Measurements from ENCODE around the gene SEC61A1.

Gene SEC61A1

DNA sequence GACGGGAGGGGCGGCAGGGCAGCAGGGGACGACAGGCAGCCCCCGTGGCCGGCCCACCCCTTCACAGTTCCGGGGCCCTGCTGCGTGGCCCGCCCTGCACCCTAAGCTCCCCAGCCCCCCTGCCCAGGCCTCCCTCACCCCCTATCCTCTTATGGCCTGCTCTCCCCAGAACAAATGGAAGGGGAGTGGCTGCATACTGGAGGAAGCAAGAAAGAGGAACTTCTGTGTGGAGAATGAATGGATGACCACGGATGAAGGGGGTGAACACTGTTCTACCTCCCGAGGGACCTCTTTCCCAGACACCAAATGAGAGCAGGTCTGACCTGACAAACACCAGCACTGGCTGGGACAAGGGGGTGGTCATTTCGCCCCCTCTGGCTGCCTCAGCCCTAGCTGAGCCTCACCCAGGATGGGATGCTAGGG is 25.0 kb downstream of the SEC61A1 start:
- DNase-seq (ENCODE audit: low read depth in 3 of 3, low spot score in 1 of 3): no peak

DNA sequence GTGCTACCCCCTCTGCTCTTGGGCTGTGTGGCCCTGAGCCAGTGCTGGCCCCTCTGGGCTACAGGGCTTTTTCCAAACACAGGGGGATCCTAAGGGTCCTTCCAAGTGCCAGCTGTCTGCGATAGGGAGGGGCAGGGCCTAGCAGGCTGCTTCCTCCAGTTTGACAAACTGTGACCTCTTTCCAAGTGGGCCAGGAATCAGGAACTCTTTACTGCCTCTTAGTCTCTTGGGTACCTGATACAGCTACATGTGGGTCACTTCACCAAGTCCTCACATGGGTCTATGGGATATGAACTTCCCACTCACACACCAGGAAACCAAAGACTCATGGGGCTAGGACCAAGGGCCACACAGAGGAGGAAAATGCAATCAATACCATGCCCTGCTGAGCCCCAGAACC is 25.4 kb downstream of the SEC61A1 start:
- DNase-seq (ENCODE audit: low read depth in 3 of 3, low spot score in 1 of 3): no peak

DNA sequence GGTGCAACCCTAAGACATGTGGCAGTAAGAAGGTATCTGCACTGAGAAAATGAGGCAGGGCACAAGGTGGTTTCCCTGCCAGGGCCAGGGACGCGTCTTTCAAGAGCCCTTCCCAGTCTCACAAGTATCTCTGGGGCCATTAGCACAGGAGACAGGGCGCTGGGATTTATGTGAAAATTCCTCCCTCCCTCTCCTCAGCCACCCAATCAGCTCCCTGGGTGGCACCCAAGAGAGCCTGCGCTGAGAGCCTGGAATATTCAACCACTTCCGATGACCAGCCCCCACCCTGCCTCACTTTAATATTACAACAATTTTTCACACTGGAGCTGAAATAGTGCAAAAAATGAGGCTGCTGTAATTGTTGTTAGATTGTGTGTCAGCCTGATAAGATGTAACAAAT is 26.1 kb downstream of the SEC61A1 start:
- DNase-seq (ENCODE audit: low read depth in 3 of 3, low spot score in 1 of 3): no peak

DNA sequence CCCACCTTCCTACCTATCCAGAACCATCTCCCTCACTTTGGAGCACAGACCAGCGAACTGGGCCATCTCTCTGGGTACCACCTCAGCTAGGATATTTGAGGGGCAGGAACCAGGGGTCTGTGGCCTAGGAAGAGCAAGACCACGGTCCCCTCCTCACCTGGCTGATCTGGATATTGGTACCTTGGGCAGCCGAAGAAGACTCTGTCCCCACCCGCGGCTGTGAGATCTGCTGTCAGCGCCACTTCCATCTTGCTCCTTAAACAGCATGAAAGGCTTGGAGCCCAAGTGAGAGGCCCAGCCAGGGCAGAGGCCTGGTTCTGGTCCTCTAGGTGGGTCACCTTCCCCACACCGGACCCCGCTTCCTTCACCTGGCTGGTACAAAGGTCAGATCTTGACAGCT is 26.6 kb downstream of the SEC61A1 start:
- DNase-seq (ENCODE audit: low read depth in 3 of 3, low spot score in 1 of 3): no peak

DNA sequence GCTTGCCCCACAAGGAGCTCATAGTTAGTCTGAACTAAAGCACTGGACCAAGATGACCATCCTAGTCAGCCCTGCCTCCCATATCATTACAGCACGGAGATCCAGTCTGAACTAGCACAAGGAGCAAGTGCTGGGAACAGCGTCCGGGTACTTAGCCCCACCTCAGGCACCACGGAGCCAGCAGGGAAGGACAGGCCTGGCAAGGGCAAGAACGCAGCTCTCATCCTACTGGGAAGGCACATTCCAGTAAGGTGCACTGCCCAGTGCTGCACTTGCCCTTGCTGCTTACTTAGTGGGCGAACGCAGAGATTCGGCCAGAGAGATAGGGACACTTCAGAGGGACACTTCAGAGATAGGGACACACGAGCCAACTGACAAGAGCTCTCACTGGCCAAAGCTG is 27.6 kb downstream of the SEC61A1 start:
- no peak for DNase-seq (ENCODE audit: low read depth in 3 of 3, low spot score in 1 of 3)

DNA sequence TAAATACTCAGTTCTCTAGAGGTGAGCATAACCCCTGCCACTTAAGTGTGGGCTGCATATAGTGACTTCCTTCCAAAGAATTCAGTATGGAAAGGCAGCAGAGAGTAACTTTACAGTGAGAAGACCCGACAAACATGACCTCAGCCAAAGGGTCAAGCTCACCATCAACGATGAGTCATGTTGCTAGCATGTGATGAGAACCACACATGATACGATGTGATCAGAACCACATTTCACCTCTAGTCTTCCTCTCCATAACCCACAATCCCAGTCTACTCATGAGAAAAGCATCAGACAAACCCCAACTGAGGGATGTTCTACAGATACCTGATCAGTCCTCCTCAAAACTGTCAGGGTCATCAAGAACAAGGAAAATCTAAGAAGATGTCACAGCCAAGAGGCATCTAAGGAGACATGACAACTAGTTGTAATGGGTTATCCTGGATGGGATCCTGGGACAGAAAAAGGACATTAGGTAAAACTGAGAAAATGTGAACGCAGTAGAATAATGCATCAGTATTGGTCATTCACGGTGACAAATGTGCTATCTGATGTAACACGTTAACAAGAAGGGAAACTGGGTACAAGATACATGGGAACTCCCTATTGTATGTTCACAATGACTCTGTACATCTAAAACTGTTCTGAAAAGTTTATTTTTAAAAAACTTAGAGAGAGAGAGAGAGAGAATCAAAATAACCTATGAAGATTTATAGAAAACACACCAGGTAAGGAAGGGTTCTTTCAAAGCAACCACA is 28.3 kb downstream of the SEC61A1 start:
- no peak for DNase-seq (ENCODE audit: low read depth in 3 of 3, low spot score in 1 of 3)

DNA sequence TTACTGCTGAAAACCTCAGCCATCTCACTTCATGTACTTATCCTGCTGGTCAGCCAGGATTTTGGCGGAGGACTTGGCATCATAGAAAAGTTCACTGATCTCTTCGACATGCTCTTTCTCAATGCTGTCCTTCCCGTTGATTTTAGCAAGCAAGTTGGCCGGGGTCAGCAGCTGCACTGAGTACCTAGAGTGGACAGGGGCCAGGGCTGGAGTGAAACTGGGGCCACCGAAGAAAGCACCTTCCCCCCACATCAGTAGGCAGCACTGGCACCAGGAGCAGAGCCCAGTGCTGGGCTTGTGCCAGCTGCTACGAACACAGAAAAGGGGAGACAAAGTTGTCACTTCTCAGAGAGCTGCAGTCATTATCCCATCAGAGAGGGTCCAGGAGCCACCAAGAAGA is 29.0 kb downstream of the SEC61A1 start:
- DNase-seq (ENCODE audit: low read depth in 3 of 3, low spot score in 1 of 3): no peak

DNA sequence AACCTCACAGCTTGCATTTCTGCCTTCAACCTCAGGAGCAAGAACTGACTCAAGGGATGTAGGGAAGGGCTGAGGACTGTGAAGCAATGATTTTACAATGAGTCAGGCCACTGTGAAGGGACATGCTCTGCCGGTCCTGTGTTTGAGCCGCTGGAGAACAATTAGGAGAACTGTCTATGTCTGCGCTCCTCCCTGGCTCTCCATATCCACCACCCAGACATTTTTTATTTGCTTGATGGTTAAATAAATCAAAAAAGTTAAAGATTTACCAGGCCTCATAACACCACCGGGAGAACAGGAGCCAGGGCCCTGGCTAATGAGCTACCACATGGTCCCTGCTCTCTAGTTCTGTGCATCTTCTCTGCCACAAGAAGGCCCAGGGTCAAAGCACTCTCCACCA is 29.6 kb downstream of the SEC61A1 start:
- DNase-seq (ENCODE audit: low read depth in 3 of 3, low spot score in 1 of 3): no peak

DNA sequence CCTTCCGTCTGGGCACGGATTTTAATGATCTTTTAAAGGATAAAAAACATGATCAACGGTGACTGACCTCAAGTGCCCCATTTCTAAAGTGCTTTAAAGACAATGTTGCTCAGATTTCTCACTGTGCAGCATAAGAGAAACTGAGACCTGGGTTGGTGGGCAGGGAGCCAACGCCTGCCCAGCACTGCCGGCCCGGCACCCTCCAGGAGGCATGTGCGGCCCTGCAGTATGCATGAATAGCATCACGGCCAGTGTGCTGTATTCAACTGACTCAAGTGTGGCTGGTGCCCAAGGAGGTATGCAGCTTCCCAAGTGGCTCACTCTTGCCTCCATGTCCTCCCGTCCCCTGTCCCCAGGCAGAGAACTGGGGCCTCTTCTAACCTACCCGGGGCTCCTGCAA is 30.3 kb downstream of the SEC61A1 start:
- no peak for DNase-seq (ENCODE audit: low read depth in 3 of 3, low spot score in 1 of 3)

DNA sequence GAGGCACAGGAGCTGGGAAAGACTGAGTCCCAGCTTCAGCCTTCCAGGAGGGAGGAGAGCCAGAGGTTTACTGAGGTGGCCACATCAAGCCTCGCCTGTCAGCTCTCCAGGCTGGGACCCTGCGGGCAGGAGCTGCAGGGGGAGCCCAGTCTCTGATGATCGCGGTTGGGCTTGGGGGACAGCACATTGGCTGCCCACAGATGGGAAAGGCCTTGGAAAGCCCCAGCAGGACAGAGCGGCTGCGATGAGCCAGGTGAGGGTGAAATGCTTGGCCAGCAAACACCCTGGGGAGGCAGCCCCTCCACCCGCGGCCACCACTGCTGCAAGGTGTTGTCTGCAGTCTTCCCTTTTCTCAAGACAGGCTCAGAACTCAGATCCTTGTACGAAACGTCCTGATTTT is 31.2 kb downstream of the SEC61A1 start:
- no peak for DNase-seq (ENCODE audit: low read depth in 3 of 3, low spot score in 1 of 3)

DNA sequence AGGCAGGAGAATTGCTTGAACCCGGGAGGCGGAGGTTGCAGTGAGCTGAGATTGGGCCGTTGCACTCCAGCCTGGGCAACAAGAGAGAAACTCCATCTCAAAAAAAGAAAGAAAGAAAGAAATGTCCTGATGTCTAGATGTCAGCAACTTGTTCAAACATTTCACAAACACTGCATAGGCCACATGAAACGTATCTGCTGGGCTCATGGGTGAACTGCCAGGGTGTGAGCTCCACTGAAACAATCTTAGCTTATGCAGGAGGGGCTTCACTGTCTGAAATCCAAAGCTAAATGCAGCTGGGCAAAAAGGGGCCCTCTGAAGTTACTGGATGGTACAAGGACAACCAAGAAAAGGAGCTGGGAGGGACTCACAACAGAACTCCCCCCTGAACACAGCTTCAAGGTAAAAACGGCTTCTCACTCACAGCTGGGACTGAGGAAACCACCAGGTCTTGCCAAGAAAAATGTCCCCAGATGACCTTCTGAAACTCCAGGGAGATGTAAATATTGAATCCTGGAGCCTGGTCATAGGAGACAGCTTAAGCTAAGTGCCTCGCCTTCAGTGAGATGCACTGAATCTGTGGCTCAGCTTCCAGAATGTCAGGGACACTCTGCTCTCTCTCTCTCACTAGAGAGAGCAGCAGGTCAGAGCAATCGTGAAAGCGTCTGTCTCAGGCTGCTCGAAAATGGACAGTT is 31.9 kb downstream of the SEC61A1 start:
- no peak for DNase-seq (ENCODE audit: low read depth in 3 of 3, low spot score in 1 of 3)

DNA sequence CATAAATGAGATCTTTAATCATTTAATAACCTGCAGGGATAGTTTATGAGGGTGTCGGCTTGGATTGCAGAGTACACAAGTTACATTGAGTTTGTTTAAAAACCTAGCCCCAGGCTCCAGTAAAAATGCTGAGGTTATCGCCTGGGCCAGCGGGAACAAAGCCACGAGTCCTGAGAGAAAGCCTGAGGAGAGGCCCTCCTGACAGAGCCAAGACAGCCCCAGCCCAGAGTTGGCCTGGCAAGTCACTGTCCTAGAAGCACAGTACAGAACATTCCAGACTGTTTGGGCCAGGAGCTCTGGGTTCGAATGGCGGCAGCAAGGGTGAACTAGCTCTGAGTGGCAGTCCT is 32.4 kb downstream of the SEC61A1 start:
- no peak for DNase-seq (ENCODE audit: low read depth in 3 of 3, low spot score in 1 of 3)

DNA sequence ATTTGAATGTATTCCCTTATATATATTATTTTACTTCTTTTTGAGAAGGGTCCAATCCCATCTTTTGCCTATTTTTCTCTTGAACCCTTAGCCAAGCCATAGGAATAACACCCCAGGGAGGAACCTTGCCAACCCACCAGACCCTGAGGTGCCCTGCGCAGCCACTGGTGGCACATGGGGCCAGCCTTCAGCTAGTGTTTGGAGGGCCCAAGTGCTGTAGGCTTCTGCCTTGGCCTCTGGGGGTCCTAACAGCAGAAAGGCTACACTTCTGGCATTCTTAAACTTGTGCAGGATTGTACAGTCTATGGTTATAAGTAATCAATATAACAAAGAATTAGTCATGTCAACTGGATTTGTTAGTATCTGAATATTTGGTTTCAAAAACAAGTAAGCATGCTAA is 36.9 kb downstream of the SEC61A1 start:
- DNase-seq (ENCODE audit: low read depth in 3 of 3, low spot score in 1 of 3): no peak

DNA sequence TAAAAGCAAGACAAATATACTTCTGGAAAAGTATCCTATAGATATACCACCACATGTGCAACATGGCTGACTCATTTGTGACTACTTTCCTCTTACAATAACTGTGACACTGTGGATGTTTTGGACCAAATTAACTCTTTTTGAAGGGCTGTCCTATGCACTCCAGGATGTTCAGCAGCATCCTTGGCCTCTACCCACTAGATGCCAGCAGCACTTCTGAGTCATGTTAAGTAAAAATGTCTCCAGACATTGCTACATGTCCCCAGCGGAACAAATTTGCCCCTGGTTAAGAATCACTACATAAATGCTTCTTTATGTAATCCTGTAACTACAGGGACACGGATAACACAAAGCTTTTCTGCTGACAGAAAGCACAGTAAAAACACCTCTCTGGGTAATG is 39.3 kb downstream of the SEC61A1 start:
- DNase-seq (ENCODE audit: low read depth in 3 of 3, low spot score in 1 of 3): no peak

DNA sequence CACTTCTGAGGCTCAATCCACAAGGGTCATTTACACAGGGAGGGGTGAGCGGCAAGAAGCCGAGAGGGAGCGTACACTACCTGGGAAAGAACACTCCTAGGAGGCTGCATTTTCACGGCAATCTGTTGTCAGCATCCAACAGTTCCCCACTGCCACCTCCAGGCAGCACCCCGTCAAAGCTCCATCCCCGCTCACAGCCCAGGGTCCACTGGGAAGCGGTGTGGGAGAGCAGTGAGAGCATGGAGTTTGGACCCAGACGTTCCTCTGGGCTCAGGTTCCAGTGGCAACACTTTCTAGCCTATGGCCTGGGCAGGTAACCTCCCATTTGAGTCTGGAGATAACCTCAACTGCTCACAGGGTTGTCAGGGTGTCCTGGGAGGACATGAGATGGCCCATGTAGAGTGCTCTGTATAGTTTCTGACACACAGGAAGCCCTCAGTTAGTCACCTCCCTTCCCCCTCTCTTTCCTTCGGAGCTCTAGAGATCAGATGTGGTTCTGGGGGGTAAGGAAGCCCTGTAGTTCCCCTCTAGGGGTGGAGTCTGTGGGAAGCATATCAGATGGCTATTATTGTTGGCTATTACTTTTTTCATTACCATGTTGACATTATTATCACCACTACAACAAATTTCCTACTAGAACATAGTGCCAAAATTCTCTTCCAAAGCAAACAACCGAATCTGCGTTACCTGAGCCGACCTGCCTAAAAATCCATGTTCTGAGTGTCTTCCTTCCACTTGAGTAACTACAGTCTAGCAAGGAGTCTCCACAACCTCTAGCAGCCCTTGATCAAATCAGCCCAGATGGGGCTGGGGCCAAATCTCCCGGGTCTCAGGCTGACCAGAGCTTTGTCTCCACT is 42.3 kb downstream of the SEC61A1 start:
- no peak for DNase-seq (ENCODE audit: low read depth in 3 of 3, low spot score in 1 of 3)

DNA sequence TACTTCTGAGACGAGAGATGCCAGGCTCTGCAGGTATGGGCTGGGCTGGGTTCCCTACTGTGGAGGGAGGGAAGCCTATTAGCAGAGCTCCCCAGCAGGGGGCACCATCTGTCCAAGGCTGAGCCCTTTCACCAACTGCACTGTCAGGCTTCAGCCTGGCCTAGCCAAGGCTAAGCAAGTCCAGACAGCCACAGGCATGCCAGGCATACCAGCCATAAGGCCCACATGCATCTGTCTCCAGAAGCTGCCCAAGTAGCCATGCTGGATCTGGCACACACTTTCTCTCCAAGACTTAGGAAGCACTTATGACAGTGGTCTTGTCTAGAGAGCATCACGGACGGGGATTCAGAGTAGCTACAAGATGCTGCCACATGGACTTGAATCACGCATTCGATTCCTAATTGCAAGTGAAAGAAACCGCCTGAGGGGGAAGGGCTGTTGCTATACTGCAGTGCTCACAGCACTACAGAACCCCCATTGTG is 43.0 kb downstream of the SEC61A1 start:
- peak; percentile 49 to 69 (median 51) for DNase-seq (ENCODE audit: low read depth in 3 of 3, low spot score in 1 of 3)

DNA sequence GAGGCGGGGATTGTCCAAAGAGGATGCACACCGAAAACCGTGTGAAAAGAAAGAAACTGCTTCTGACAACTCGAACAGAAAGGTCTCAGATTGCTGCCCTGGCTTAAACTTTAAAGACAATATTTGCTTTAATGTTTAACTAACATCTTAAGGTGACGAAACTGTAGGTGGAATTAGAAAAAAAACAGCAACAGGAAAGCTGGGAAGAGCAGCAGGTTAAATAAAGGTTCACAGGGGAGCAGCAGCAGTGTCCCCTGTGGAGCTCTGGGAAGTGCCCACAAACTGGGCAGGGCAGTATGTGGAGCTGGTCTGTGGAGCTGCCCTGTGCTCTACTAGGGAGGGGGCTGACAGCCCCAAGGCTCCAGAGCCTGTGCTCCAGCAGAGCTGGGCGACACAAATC is 46.0 kb downstream of the SEC61A1 start:
- no peak for DNase-seq (ENCODE audit: low read depth in 3 of 3, low spot score in 1 of 3)

DNA sequence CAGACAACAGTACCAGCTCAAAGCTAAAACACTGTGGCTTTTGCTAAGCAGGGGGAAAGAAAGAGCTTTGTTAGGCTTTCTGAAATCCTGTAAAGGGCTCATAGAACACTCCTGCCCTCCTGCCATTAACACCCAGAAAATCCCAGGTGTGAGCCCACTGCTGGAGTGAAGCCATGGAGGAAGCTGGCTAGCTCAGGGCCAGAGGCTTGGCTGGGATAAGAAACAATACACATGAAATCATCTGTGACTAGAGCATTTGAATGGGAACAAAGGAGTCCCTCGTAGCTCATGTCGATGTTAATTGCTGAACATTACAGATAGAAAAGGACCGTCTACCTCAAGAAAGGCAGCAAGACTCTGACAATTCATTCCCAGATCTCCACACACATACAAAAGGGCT is 47.9 kb downstream of the SEC61A1 start:
- DNase-seq (ENCODE audit: low read depth in 3 of 3, low spot score in 1 of 3): no peak

DNA sequence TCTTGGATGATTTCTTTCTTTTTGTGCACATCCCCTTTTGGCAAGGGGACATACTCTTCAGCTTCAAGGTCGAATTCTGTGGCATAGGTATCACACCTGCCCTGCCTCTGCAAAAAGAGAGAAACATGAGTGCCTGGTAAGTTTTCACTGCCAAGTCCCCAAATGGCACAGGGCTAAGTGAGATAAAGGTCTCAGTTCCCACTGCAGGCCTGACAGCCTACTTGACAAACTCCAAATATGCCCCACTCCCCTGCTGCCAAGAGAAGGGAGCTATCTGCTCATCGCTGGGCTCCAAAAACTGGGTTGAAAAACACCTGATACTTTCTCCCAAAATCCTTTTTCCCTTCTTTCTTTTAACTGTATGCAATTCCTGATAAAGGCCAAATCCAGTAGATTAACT is 48.4 kb downstream of the SEC61A1 start:
- DNase-seq (ENCODE audit: low read depth in 3 of 3, low spot score in 1 of 3): no peak

DNA sequence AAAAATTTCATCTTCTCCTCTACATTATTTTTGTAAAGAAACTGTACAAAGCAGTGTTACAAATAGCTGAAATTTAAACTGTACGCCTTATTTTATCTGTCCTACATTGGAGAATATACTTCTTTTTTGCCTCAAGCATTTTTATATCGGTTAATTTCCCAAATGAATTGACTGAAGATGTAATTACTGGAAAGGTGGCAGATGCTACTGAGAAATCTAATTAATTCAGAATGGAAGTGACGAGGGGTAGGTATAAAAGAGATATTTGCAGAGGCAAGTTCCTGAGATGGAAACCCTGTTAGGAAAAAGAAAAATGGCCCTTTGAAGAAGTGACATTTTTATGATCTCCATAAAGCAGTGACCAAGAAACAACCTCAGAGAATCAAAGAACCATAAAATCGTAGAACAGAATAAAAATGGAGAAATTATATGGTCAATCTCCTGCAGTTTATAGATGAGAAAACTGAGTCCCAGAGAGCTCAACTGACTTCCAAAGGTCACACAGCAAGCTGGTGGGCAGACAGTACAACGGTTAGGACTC is 51.0 kb downstream of the SEC61A1 start:
- no peak for DNase-seq (ENCODE audit: low read depth in 3 of 3, low spot score in 1 of 3)

DNA sequence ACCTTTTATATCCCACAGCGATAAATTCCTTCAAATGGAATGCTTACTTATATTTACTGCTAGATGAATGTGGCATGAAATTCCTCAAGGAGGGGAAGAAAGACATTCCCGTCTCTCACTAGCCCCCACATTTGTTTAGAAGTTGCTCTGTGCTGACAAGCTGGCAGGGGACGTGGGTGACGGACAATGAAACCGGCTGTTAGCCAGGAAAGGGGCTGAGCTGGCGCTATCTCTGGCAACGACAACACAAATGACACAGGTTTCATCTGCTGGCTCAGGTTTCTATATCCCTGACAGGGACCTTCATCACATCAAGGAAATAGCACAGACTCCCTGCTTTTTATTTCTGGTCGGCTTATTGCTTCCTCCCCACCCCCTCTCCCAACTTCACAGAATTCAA is 55.6 kb downstream of the SEC61A1 start:
- DNase-seq (ENCODE audit: low read depth in 3 of 3, low spot score in 1 of 3): no peak

DNA sequence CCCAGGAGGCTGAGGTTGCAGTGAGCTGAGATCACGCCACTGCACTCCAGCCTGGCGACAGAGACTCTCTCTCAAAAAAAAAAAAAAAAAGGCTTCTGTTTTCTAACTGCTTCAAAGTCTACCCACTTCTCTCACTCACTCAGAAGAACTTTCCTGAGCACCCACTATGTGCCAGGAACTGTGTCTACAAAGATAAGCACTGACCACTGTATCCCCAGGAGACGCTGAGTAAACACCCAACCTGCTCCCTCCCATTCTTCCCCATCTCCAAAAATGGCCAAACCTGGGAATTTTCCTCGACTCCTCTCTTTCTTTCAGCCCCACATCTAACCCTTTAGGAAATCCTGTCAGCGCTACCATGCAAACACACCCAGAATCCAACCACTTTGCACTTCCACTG is 58.9 kb downstream of the SEC61A1 start:
- no peak for DNase-seq (ENCODE audit: low read depth in 3 of 3, low spot score in 1 of 3)

Data from stimulated activated CD4-positive, alpha-beta T cell treated with anti-CD3 and anti-CD28 coated beads, TNF-alpha, amount 100 ng/mL, for 1 hour (primary cell).